ENCODE results near the gene COL25A1. TPM values are rescaled to one million over a fixed set of nuclear protein-coding genes. Genes with fewer than 3 reads are reported as not detected.

Gene COL25A1
- total RNA-seq, 1 experiment from 2014 or later = not detected

DNA sequence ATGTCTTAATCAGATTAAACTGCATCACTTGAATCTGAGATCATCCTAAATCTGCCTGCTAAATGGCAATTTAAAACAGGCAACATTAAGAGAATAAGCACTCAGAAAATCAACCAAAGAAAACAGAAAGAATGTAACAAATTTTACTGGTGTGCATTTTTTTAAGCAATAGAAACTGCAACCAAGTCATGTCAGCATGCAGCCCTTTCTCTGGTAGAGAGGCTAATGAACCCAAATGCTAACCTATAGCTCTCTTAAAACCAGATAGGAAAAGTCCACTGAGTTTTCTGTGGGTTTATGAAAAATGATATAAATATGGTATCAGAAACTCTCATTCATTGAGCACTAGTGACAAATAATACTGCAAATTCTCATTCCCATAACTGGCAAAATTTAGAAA, 35.6 kb downstream of the COL25A1 start:
- no peaks in the 10 kb centered on the region for H3K36me3 ChIP-seq (ENCODE audit: control insufficient read depth, insufficient read depth, low read length)
- ATAC-seq (no peak), DNase-seq (ENCODE audit: low read depth, low spot score) (no peak)
- H3K9me3 ChIP-seq (ENCODE audit: control insufficient read depth, insufficient read depth, low read depth, low read length) = no peaks in the 10 kb centered on the region
- intact Hi-C loops (cut with micrococcal nuclease; ENCODE audit: unreplicated experiment) (no loop called here), in situ Hi-C loops (cut with HindIII; ENCODE audit: low pct_unique_long_range_greater_than_20kb, low sequenced_read_pairs) (no loop called here)
- no peaks in the 10 kb centered on the region for H3K27me3 ChIP-seq (ENCODE audit: control insufficient read depth, insufficient read depth, low read length)
- BruUV-seq (replicated peaks) = no TSS peak
- no peak overlapping the region for H3K27ac ChIP-seq (ENCODE audit: low read length)
- POLR2A ChIA-PET = no interaction called here
- no peak overlapping the region for H3K4me3 ChIP-seq (ENCODE audit: low read depth in 2 of 2, low read length in 2 of 2)
- CTCF ChIA-PET = no interaction called here
- H3K4me1 ChIP-seq (ENCODE audit: control insufficient read depth, insufficient read depth, low read length) = no peaks in the 10 kb centered on the region
- TF ChIP-seq SIN3A (IDR thresholded peaks at IDR 0.05; ENCODE audit: borderline replicate concordance, insufficient read depth, low read depth, low read length) (no peak), POLR2AphosphoS5 (IDR thresholded peaks at IDR 0.05; ENCODE audit: low read depth, low read length) (no peak), TCF7L2 (IDR thresholded peaks at IDR 0.05; ENCODE audit: low read depth, low read length) (no peak)
- TF ChIP-seq, protein P1, sequence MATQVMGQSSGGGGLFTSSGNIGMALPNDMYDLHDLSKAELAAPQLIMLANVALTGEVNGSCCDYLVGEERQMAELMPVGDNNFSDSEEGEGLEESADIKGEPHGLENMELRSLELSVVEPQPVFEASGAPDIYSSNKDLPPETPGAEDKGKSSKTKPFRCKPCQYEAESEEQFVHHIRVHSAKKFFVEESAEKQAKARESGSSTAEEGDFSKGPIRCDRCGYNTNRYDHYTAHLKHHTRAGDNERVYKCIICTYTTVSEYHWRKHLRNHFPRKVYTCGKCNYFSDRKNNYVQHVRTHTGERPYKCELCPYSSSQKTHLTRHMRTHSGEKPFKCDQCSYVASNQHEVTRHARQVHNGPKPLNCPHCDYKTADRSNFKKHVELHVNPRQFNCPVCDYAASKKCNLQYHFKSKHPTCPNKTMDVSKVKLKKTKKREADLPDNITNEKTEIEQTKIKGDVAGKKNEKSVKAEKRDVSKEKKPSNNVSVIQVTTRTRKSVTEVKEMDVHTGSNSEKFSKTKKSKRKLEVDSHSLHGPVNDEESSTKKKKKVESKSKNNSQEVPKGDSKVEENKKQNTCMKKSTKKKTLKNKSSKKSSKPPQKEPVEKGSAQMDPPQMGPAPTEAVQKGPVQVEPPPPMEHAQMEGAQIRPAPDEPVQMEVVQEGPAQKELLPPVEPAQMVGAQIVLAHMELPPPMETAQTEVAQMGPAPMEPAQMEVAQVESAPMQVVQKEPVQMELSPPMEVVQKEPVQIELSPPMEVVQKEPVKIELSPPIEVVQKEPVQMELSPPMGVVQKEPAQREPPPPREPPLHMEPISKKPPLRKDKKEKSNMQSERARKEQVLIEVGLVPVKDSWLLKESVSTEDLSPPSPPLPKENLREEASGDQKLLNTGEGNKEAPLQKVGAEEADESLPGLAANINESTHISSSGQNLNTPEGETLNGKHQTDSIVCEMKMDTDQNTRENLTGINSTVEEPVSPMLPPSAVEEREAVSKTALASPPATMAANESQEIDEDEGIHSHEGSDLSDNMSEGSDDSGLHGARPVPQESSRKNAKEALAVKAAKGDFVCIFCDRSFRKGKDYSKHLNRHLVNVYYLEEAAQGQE (IDR thresholded peaks at IDR 0.05; ENCODE audit: insufficient read depth in 1 of 2, low read depth in 2 of 2, low read length in 1 of 2) = no peak
- TF ChIP-seq, protein P2, sequence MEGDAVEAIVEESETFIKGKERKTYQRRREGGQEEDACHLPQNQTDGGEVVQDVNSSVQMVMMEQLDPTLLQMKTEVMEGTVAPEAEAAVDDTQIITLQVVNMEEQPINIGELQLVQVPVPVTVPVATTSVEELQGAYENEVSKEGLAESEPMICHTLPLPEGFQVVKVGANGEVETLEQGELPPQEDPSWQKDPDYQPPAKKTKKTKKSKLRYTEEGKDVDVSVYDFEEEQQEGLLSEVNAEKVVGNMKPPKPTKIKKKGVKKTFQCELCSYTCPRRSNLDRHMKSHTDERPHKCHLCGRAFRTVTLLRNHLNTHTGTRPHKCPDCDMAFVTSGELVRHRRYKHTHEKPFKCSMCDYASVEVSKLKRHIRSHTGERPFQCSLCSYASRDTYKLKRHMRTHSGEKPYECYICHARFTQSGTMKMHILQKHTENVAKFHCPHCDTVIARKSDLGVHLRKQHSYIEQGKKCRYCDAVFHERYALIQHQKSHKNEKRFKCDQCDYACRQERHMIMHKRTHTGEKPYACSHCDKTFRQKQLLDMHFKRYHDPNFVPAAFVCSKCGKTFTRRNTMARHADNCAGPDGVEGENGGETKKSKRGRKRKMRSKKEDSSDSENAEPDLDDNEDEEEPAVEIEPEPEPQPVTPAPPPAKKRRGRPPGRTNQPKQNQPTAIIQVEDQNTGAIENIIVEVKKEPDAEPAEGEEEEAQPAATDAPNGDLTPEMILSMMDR (IDR thresholded peaks at IDR 0.05) = no peak

DNA sequence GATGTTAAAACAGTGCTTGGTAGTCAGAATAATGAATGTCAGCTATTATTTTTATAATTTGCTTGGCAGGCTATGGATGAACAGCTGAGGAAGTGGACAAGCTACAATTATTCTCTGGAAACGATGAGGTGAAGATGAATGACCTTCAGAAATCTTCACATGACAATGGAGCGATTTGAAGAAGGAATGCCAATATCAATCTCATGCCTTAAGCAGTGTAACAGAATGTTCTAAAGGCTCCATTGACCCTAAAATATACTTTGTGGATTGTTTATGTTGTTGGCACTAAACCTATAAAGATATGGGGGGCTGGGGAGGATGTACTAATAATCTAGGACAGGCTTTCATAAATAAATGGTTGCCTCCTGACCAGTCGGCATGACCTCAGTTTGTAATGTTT, 36.2 kb downstream of the COL25A1 start:
- DNase-seq (ENCODE audit: low read depth, low spot score) (no peak), ATAC-seq (no peak)
- BruUV-seq (replicated peaks) = no TSS peak
- in situ Hi-C loops (cut with HindIII; ENCODE audit: low pct_unique_long_range_greater_than_20kb, low sequenced_read_pairs) = no loop called here
- Histone ChIP-seq H3K36me3 (ENCODE audit: control insufficient read depth, insufficient read depth, low read length) (no peaks in the 10 kb centered on the region), H3K9me3 (ENCODE audit: control insufficient read depth, insufficient read depth, low read depth, low read length) (no peaks in the 10 kb centered on the region), H3K27ac (ENCODE audit: low read length) (no peak overlapping the region), H3K27me3 (ENCODE audit: control insufficient read depth, insufficient read depth, low read length) (no peaks in the 10 kb centered on the region), H3K4me3 (ENCODE audit: low read depth in 2 of 2, low read length in 2 of 2) (no peak overlapping the region), H3K4me1 (ENCODE audit: control insufficient read depth, insufficient read depth, low read length) (no peaks in the 10 kb centered on the region)
- TF ChIP-seq, protein P2 (IDR thresholded peaks at IDR 0.05) = no peak
- TF ChIP-seq, protein P1 (IDR thresholded peaks at IDR 0.05; ENCODE audit: insufficient read depth in 1 of 2, low read depth in 2 of 2, low read length in 1 of 2) = no peak
- no peak for TF ChIP-seq SIN3A (IDR thresholded peaks at IDR 0.05; ENCODE audit: borderline replicate concordance, insufficient read depth, low read depth, low read length)
- TF ChIP-seq POLR2AphosphoS5 (IDR thresholded peaks at IDR 0.05; ENCODE audit: low read depth, low read length) = no peak
- no peak for TF ChIP-seq TCF7L2 (IDR thresholded peaks at IDR 0.05; ENCODE audit: low read depth, low read length)
- ChIA-PET CTCF (no interaction called here), POLR2A (no interaction called here)
- intact Hi-C loops (cut with micrococcal nuclease; ENCODE audit: unreplicated experiment) = no loop called here

Data from Panc1 (cell line).